G401 (cell line): ENCODE results near the gene CNBD2. TPM values are rescaled to one million over a fixed set of nuclear protein-coding genes. Genes with fewer than 3 reads are reported as not detected.
"Not testable (repeated sequence)": the region's sequence is repeated elsewhere in the genome, so short reads cannot be mapped to it uniquely, and the experiment has no call there.

Source experiments
- DNase-seq: peaks from one replicate; pipeline ENCODE4 v3.0.0-alpha.2; 2015; ENCODE audit warnings: low spot score
- in situ Hi-C: cut with HindIII; loops from 2 replicates; pipeline ENCODE4 v1.10.0; 2016; ENCODE audit warnings: low sequenced_read_pairs, mixed read lengths
- total RNA-seq: library from RNA; depleted of rRNA; stranded (reverse); fragments of >200 nt; shearing (Covaris generic); gene quantifications from 2 replicates; pipeline ENCODE4 v1.2.3, GENCODE V29; 2014

CNBD2 gene
- total RNA-seq, 1 experiment from 2014 or later: 8.6 TPM

- no peak for DNase-seq
- in situ Hi-C loops: no loop called here
Measured at GRCh38 chr20:36015806-36016403, 47.5 kb downstream of the CNBD2 start.

GRCh38 chr20:36017048-36017951 lies 48.9 kb downstream of the CNBD2 start:
- in situ Hi-C loops: no loop called here
- DNase-seq: no peak

DNA sequence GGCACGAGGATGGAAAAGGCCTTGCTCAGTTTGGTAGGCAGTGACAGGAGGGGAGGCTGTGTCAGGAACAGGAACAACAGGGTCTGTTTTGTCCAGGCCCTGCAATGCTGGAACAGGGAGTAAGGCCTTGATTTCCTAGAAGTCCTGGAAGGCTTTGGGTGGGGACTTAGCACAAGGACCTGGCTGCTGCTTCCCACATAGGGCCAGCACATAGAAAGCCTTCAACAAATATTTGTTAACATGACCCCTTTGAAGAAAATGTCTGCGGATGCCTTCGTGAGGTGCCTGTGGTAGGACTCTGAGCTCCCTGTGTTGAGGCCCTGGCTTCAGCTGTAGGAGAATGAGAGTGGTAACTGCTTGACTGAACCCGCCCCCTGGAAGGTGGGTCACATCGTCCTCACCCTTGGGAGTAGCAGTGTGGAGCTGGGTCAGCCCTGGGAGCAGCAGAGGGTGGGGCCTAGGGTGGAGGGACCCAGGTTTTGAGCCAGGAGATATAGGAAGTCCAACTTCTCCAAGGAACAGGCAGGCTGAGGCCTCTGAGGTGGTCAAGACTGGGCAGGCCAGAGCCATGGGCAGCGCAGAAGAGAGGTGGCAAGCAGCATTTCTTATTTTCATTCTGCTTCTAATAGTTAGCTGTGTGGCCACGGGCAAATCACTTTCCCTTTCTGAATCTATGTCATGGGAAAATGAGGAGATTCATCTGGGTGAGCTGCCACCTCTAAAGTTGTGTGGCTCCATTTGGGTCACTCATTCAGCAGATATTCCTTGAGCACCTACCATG lies 50.0 kb downstream of the CNBD2 start:
- in situ Hi-C loops: no loop called here
- DNase-seq: no peak

GRCh38 chr20:36026131-36026530 lies 57.7 kb downstream of the CNBD2 start:
- DNase-seq: not testable (repeated sequence)
- in situ Hi-C loops: loop anchor here (5.0 kb wide), 1 partner anchor 86 kb away; no protein-coding TSS in a partner anchor

GRCh38 chr20:36028106-36028808 lies 59.9 kb downstream of the CNBD2 start:
- no peak for DNase-seq
- in situ Hi-C loops: loop anchor here (5.0 kb wide), 1 partner anchor 84 kb away; no protein-coding TSS in a partner anchor

GRCh38 chr20:36030149-36030548 lies 61.8 kb downstream of the CNBD2 start:
- in situ Hi-C loops: no loop called here
- no peak for DNase-seq

- in situ Hi-C loops: no loop called here
- DNase-seq: no peak
Measured at GRCh38 chr20:36031806-36032205, 63.4 kb downstream of the CNBD2 start.

DNA sequence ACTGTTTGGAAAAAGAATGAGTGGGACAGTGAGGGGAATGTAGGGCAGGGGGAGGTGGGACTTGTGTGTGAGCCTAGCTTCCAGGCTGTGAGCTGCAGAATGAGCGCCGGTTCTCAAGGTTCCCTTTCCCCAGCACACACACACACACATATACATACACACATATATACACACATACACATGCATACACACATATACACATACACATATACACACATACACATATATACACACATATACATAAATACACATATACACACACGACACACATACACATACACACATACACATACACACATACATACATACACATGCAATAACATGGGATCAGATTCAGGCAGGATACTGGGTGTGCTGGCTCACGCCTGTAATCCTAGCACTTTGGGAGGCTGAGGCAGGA lies 66.5 kb downstream of the CNBD2 start:
- in situ Hi-C loops: no loop called here
- no peak for DNase-seq

DNA sequence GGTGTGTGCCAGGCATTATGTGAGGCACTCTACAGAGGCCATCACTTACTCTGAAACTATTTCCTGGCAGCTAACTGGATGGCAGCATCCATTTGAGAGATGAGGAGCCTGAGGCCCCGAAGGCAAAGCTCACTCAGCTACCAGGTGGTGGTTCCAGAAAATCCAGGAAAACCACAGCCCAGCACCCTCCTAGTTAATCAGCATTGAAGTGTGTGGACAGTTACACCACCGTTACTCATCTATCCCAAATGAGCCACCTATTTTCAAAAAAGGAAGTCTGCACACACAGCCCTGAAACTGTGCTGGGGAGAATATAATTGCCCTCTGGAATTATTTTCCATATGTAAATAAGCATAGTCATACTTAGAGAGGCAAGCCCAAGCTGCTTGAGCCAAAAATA lies 67.4 kb downstream of the CNBD2 start:
- in situ Hi-C loops: no loop called here
- no peak for DNase-seq

DNA sequence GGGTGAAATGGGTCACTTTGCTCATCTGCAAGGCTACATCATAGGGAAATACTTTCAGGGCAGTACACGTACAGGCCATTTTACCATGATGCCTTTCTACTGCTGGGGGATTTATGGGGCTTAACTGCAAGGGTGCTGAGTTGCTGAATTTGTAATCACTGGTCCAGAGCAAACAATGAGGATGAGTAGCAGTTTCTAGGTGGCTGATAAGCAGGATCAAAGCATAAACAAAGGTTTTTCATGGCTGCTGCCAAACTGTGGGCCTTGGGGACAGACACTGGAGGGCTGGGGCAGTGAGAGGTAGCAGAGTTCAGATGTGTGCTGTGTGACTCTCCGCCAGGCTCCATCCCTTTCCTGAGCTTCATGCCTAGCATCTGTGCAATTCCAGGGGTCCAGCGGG lies 68.3 kb downstream of the CNBD2 start:
- in situ Hi-C loops: no loop called here
- DNase-seq: no peak

DNA sequence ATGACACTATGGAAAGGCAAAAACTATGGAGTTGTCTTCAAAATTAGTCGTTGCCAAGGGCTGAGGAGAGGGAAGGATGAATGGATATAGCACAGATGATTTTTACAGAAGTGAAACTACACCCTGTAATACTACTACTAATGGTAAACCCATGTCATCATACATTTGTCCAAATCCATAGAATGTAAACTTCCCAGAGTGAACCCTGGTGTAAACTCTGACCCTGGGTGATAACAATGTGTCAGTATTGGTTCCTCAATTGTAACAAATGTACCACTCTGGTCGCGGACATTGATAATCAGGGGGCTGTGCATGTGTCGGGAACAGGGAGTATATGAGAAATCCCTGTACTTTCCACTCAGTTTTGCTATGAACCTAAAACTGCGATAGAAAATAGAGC lies 72.2 kb downstream of the CNBD2 start:
- in situ Hi-C loops: no loop called here
- no peak for DNase-seq

DNA sequence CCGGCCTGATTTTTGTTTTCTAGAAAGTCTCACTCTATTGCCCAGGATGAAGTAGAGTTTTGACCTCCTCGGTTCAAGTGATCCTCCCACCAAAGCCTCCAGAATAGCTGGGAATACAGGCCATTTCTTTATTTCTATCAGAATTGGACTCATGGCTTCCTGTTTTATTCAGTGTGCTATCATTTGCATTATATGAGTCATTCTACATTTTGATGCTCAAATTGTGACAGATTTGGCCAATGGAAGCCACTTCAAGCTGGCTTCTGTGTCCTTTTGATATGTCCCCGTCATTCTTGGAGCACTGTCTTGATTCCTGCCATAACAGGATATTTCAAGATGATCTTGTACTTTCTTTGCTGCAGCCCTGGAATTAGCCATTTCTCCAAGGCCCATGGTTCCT lies 75.1 kb downstream of the CNBD2 start:
- no peak for DNase-seq
- in situ Hi-C loops: no loop called here

GRCh38 chr20:36043892-36044515 lies 75.6 kb downstream of the CNBD2 start:
- in situ Hi-C loops: no loop called here
- no peak for DNase-seq

DNA sequence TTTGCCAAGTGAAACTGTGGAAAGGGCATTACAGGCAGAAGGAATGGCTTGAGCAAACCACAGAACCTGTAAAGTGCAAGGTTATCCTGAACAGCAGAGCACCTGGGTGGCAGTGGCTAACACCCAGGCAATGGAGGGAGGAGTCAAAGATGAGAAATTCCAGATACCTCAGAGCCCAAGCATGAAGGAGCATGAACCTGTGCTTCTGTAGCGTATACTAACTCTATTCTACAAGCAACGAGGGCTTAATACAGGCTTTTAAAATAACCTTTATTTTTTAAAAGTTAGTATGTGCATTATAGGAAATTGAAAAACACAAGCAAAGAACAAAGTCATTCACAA lies 77.0 kb downstream of the CNBD2 start:
- peak; percentile 7 for DNase-seq
- in situ Hi-C loops: no loop called here

GRCh38 chr20:36046073-36046798 lies 77.8 kb downstream of the CNBD2 start:
- in situ Hi-C loops, DNase-seq: not testable (repeated sequence)

DNA sequence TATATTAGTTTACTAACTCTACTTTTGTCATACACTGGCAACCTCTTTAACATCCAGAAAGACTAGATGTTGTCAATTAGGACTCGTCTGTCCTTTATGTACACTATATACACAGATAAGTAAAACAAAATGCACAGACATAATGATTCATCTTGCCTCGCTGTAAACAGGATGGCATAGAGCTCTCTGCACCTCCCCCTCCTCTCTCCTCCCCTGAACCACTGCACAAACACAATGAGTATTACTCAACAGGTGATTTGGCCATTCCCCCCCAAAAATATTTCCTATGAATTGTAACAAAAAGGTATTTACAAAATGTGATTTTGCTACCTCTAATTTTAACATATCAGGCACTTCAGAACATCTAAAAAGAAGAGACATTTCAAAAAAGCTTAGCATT lies 81.0 kb downstream of the CNBD2 start:
- in situ Hi-C loops, DNase-seq: not testable (repeated sequence)

GRCh38 chr20:36050436-36051317 lies 82.3 kb downstream of the CNBD2 start:
- in situ Hi-C loops: no loop called here
- peak; percentile 90 for DNase-seq
